Astrocyte of the cerebellum (primary cell): ENCODE measurements around the gene NMRK1.

ENCODE experiments used
- DNase-seq: peaks from one replicate; pipeline ENCODE4 v3.0.0-alpha.2; 2011; ENCODE audit warnings: low read depth
- H3K4me3 ChIP-seq: 2 replicates; pipeline ENCODE4 v1.5.1; 2011; ENCODE audit warnings: mild to moderate bottlenecking, low read depth, low read length, moderate library complexity
- CTCF ChIP-seq: IDR thresholded peaks from 2 replicates; pipeline ENCODE4 v1.5.1; 2012; ENCODE audit warnings: low read length, low read depth, moderate library complexity, mild to moderate bottlenecking; ENCODE audit errors: missing control alignments
- in situ Hi-C: cut with HindIII; loops from 2 replicates; pipeline ENCODE4 v1.10.0; 2017; ENCODE audit warnings: low sequenced_read_pairs

Gene NMRK1

GRCh38 chr9:75019022-75019421 lies 68.9 kb downstream of the NMRK1 start:
- in situ Hi-C loops, result no loop called here
- TF ChIP-seq CTCF, result no peak
- H3K4me3 ChIP-seq, result no peak overlapping the region
- DNase-seq, result no peak

- no peak overlapping the region for H3K4me3 ChIP-seq
- no peak for DNase-seq
- in situ Hi-C loops, result no loop called here
- TF ChIP-seq CTCF, result no peak
Observed at GRCh38 chr9:75017378-75017777, 70.6 kb downstream of the NMRK1 start.

- TF ChIP-seq CTCF, result no peak
- in situ Hi-C loops, result no loop called here
- DNase-seq, result no peak
- H3K4me3 ChIP-seq, result no peak overlapping the region
Observed at GRCh38 chr9:75013735-75014134, 74.2 kb downstream of the NMRK1 start.
